HG02763 (cell line): ENCODE measurements around the gene SDF2L1.
"Not testable (repeated sequence)": the region's sequence is repeated elsewhere in the genome, so short reads cannot be mapped to it uniquely, and the experiment has no call there.

Source experiments
- ATAC-seq: cut with Tn5 transposase; IDR thresholded peaks from one replicate; pipeline ENCODE4 v1.9.1; 2021; ENCODE audit warnings: mild to moderate bottlenecking, moderate library complexity; ENCODE audit not compliant: unreplicated experiment

The SDF2L1 gene

DNA sequence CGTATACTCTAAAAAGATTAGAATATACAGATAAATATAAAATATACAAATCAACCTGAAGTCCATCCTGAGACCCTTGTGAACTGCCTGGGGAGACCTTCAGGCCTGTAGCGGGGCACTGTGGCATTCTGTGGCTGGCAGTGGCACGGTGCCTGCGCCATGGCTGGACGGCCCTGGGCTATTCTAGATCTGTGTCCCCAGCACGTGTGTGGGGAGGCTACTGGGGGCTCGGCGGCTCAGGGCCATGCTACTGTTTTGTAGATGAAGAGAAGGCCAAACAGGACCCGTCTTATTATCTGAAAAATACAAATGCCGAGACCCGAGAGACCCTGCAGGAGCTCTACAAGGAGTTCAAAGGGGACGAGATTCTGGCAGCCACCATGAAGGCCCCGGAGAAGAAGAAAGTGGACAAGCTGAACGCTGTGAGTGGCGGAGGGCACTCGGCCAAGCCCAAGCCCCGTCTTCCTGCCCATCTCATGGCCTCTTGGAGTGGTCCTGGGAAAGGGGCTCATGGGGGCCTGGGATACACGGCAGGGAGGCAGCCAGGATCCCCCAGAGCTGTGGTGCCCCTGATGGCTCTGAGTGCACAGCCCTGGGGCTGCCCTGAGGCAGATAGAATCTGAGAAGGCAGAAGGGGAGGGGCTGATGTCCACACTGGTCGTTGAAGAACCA lies 42.5 kb downstream of the SDF2L1 start:
- ATAC-seq: no peak

GRCh38 chr22:21685164-21685513 lies 43.0 kb downstream of the SDF2L1 start:
- ATAC-seq: no peak

DNA sequence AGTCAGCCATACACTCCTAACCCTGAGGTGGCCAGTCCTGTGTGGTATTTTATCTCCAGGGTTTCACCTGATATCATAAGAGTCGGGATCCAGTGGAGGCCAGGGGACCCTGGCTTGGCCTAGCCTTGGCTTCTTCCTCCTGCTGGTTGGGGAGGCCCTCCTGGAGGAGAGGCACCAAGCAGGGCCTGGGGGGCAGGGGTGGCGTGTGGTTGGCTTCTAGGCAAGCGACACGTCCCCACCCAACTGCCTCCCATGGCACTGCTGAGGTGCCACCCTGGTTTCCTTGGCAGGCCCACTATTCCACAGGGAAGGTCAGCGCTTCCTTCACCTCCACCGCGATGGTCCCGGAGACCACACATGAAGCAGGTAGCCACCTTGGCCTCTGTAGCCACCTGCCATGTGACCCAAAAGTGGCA lies 44.1 kb downstream of the SDF2L1 start:
- ATAC-seq: no peak

GRCh38 chr22:21686634-21687393 lies 44.7 kb downstream of the SDF2L1 start:
- no peak for ATAC-seq

GRCh38 chr22:21687685-21688259 lies 45.7 kb downstream of the SDF2L1 start:
- ATAC-seq: no peak

DNA sequence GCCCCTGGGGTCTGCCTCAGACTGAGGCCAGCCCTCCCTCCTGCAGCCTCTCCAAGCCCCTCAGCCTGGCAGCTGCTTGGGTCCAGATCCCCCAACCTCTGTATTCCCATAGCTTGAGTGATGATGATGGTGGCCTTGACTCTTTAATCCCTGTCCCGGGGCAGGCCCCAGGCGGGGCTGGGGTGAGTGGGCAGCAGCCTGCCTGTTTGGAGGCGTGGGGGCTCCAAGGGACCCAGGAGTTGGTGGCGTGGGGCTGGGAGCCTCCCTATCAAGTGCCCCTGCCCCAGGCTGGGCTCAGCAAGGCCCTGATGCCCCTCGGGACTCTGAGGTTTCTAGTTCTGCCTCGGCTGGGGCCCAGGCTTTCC lies 46.2 kb downstream of the SDF2L1 start:
- ATAC-seq: no peak

DNA sequence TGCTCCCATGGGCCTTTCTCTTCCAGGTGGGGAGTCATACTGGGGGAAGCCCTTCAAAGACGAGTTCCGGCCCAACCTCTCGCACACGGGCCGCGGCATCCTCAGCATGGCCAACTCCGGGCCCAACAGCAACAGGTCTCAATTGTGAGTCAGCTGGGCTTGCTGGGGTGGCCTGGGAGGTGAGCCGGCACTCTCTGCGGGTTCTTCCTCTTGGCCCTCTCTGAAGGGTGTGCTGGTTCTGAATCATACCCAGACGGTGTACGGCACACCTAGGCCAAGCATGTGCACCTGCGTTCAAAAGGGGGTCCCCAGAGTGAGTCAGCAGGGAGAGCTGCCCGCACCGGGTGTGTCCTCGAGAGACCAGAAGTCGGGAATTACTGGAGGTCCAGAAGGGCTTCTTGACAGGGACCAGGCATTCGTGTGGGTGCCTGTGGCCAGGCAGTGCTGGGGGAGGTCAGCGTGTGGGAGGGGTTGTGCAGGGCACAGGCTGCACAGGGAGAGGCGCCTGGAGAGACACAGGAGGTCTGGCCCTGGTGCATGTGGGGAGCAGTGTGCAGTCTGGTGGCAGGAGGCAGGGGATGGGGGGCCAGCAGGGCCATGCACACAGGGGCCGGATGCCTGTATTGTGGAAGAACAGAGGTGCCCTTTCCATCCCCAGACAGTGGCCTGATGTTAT lies 46.7 kb downstream of the SDF2L1 start:
- no peak for ATAC-seq

GRCh38 chr22:21690401-21690801 lies 48.3 kb downstream of the SDF2L1 start:
- no peak for ATAC-seq

DNA sequence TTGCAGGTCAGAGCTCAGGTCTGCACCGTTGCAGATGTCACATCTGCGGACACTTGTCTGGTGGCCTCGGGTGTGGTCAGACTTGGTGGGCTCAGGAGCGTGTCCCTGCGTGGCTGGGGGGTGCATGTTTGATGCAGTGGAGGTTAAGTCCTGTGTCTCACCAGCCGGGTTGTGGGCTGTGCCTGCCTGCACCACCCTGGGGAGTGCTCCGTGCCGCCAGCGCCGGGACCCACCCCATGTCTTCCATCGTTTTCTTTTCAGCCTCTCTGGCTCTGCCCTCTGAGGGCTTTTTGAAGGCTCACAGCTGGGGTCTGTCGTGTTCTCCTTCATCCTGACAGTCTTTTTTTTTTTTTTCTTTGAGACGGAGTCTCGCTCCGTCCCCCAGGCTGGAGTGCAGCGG lies 49.7 kb downstream of the SDF2L1 start:
- no peak for ATAC-seq

DNA sequence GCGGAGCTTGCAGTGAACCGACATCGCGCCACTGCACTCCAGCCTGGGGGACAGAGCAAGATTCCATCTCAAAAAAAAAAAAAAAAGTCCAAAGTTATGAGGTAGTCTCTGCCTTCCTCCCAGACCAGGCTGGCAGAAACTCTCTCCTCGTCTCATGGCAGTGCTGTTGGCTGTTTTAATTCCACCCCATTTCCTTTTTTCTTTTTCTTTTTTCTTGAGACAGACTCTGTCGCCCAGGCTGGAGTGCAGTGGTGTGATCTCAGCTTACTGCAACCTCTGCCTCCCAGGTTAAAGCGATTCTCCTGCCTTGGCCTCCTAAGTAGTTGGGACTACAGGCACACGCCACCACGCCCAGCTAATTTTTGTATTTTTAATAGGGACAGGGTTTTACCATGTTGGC lies 50.8 kb downstream of the SDF2L1 start:
- not testable (repeated sequence) for ATAC-seq

- no peak for ATAC-seq
These were observed 51.4 kb downstream of the SDF2L1 start for GRCh38 chr22:21693333-21693998.
